ENCODE measurements around the gene IRX4. TPM values are rescaled to one million over a fixed set of nuclear protein-coding genes. Genes with fewer than 3 reads are reported as not detected.

The IRX4 gene
- not detected in 2 replicates for total RNA-seq
- polyA plus RNA-seq, result not detected in 2 replicates
- polyA plus RNA-seq (2011; cell fraction: cytosol; rRNA removed), result not detected in 2 replicates
- polyA plus RNA-seq (2011; cell fraction: nucleus; rRNA removed), result not detected in 2 replicates
- polyA plus RNA-seq (2012), result not detected in 2 replicates
- polyA minus RNA-seq, result not detected in 2 replicates
- polyA minus RNA-seq (2011; cell fraction: cytosol; rRNA and poly(A)+ RNA removed), result not detected
- polyA minus RNA-seq (2011; cell fraction: nucleus; rRNA and poly(A)+ RNA removed), result not detected in 2 replicates
- not detected for Bru-seq, nascent RNA
- BruChase-seq, experiment 1, labeled RNA remaining after a 6-hour chase, result percentile 8 among the genes with signal in this experiment
- BruChase-seq, experiment 2, labeled RNA remaining after a 2-hour chase, result not detected
- long read RNA-seq, result 0 reads

GRCh38 chr5:1882337-1883119, at the start of gene IRX4:
IRX4 (minus strand) TSS chr5:1882925; CDS start chr5:1882647, 278 bp downstream.
- no peaks in the 10 kb centered on the region for H3K79me2 ChIP-seq (ENCODE audit: control insufficient read depth, insufficient read depth, low read length)
- peaks cover 72 to 93% of the 10 kb centered on the region in 2 experiments for H3K27me3 ChIP-seq (ENCODE audit: control insufficient read depth in 2 of 2, insufficient read depth in 2 of 2, low read length in 2 of 2)
- TF ChIP-seq EZH2 (IDR thresholded peaks at IDR 0.05; ENCODE audit: borderline replicate concordance, low read depth, low read length, severe bottlenecking) (no peak), FOS (IDR thresholded peaks at IDR 0.05; ENCODE audit: borderline replicate concordance, insufficient read depth, low read length) (no peak), CTCF (IDR thresholded peaks at IDR 0.05; ENCODE audit: extremely low read depth in 1 of 2, insufficient read depth in 1 of 2, low read depth in 1 of 2, low read length in 2 of 2) (no peak), GATA2 (IDR thresholded peaks at IDR 0.05; ENCODE audit: insufficient read depth, insufficient read length, low read depth, low read length) (no peak), JUN (IDR thresholded peaks at IDR 0.05; ENCODE audit: borderline replicate concordance, insufficient read depth, insufficient read length, low read depth) (no peak), POLR2A (IDR thresholded peaks at IDR 0.05; ENCODE audit: low read depth, low read length) (no peak), MAX (IDR thresholded peaks at IDR 0.05; ENCODE audit: insufficient read depth, insufficient read length) (no peak), POLR2AphosphoS5 (IDR thresholded peaks at IDR 0.05; ENCODE audit: insufficient read depth, low read depth, low read length) (no peak), MYC (IDR thresholded peaks at IDR 0.05; ENCODE audit: low read depth, low read length) (no peak)
- intact Hi-C loops (cut with micrococcal nuclease), result no loop called here
- ChIA-PET CTCF (no interaction called here), POLR2A (no interaction called here)
- no peak within 1 kb of the TSS for H3K27ac ChIP-seq (ENCODE audit: insufficient read depth, low read depth, low read length)
- no peak within 1 kb of the TSS for H2AFZ ChIP-seq (ENCODE audit: low read depth, low read length)
- H3K4me3 ChIP-seq (replicated peaks in 1 of 3; ENCODE audit: insufficient read depth in 1 of 3, low read depth in 1 of 3, low read length in 3 of 3), result no peak within 1 kb of the TSS
- H3K9ac ChIP-seq (replicated peaks; ENCODE audit: extremely low read depth, insufficient read depth, low read length), result no peak within 1 kb of the TSS
- no peaks in the 10 kb centered on the region for H3K36me3 ChIP-seq (ENCODE audit: control insufficient read depth in 2 of 2, extremely low read depth in 1 of 2, insufficient read depth in 2 of 2, low read length in 2 of 2)
- H3K4me1 ChIP-seq (ENCODE audit: control insufficient read depth, extremely low read depth, insufficient read depth, low read length), result no peaks in the 10 kb centered on the region
- BruUV-seq (replicated peaks), result no TSS peak
- dilution Hi-C loops (cut with MboI; ENCODE audit: extremely low pct_ligation_motif_present, low sequenced_read_pairs), result no loop called here
- DNase-seq (ENCODE audit: low read depth, low spot score) (no peak), FAIRE-seq (no peak)
- H3K4me2 ChIP-seq (ENCODE audit: insufficient read depth, low read length), result no peak within 1 kb of the TSS
- H3K9me3 ChIP-seq (replicated peaks; ENCODE audit: control insufficient read depth, insufficient read depth, low read length), result no peaks in the 10 kb centered on the region
- H4K20me1 ChIP-seq (replicated peaks; ENCODE audit: control insufficient read depth, extremely low read depth, insufficient read depth, low read length), result no peaks in the 10 kb centered on the region
- no peaks in the 10 kb centered on the region for H3K9me1 ChIP-seq (replicated peaks; ENCODE audit: control insufficient read depth, extremely low read depth, insufficient read depth, low read length)
